Fibroblast of the aortic adventitia (primary cell): Measurements from ENCODE around the gene OR51G1. TPM values are rescaled to one million over a fixed set of nuclear protein-coding genes. Genes with fewer than 3 reads are reported as not detected.

Experiments used
- DNase-seq: peaks from one replicate; pipeline ENCODE4 v3.0.0-alpha.2; 2010; ENCODE audit warnings: low read depth
- H3K4me3 ChIP-seq: 2 replicates; pipeline ENCODE4 v1.5.1; 2011; ENCODE audit warnings: low read depth, mild to moderate bottlenecking, control low read depth, low read length, moderate library complexity
- CTCF ChIP-seq: IDR thresholded peaks from 2 replicates; pipeline ENCODE4 v1.5.1; 2011; ENCODE audit warnings: mild to moderate bottlenecking, low read length, control low read depth, inconsistent platforms; ENCODE audit not compliant: insufficient read depth
- total RNA-seq: library from RNA; depleted of rRNA; stranded (reverse); fragments of >200 nt; gene quantifications from 2 replicates; pipeline ENCODE4 v1.2.3, GENCODE V29; 2012; ENCODE audit warnings: low replicate concordance

The OR51G1 gene
- total RNA-seq, 1 donor: not detected

GRCh38 chr11:4881860-4882500 lies 42.2 kb downstream of the OR51G1 start, which contains the start of gene OR51T1:
TSS of gene OR51T1 (plus strand) at chr11:4881900. CDS start at chr11:4881900, 0 bp downstream.
- no peak for TF ChIP-seq CTCF
- no peak for DNase-seq
- H3K4me3 ChIP-seq: no peak within 1 kb of the TSS

DNA sequence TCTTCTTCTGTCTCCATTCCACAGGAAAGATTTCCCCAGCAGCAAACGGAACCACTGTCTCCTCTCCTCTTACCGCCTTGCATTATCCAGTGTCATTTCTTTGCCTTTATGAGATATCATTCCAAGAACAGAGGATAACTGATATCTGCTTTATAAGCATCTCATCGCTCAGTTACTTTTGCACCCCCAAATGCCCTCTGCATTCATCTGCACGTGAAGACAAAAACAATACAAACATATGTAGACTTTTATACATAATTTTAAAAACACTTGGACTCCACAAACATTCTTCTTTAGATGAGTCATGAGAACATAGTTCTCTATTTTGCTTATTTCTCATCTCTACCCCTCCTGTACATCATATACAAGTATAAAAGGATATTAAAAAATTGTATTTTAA lies 43.0 kb downstream of the OR51G1 start:
- DNase-seq: no peak
- TF ChIP-seq CTCF: no peak
- H3K4me3 ChIP-seq: no peak overlapping the region

Other genes with a start within 250 kb of the OR51G1 start
- gene OR51E2, start 226.5 kb downstream of the OR51G1 start, total RNA-seq: not detected in 2 replicates
- not detected in 2 replicates for gene MMP26, start 219.6 kb downstream of the OR51G1 start, total RNA-seq
- gene OR51F1, start 154.4 kb downstream of the OR51G1 start, total RNA-seq: not detected in 2 replicates
- gene OR52R1, start 120.0 kb downstream of the OR51G1 start, total RNA-seq: not detected in 2 replicates
- not detected in 2 replicates for gene OR51F2, start 103.0 kb downstream of the OR51G1 start, total RNA-seq
- not detected in 2 replicates for gene OR51S1, start 75.1 kb downstream of the OR51G1 start, total RNA-seq
- not detected in 2 replicates for gene OR51T1, start 42.4 kb downstream of the OR51G1 start, total RNA-seq
- gene OR51A7, start 20.6 kb downstream of the OR51G1 start, total RNA-seq: not detected in 2 replicates
- gene OR51G2, start 5.0 kb downstream of the OR51G1 start, total RNA-seq: not detected in 2 replicates
- not detected in 2 replicates for gene OR51A4, start 23.3 kb upstream of the OR51G1 start, total RNA-seq
- not detected in 2 replicates for gene OR51A2, start 31.4 kb upstream of the OR51G1 start, total RNA-seq
- gene OR51L1, start 70.5 kb upstream of the OR51G1 start, total RNA-seq: 0.33 TPM in 1 of 2 replicates, not detected in the other
- not detected in 2 replicates for gene OR52J3, start 122.2 kb upstream of the OR51G1 start, total RNA-seq
- not detected in 2 replicates for gene OR52E2, start 135.3 kb upstream of the OR51G1 start, total RNA-seq
- not detected in 2 replicates for gene OR52E1, start 145.2 kb upstream of the OR51G1 start, total RNA-seq
- gene OR52A5, start 214.0 kb upstream of the OR51G1 start, total RNA-seq: not detected in 2 replicates
- gene OR52A1, start 230.4 kb upstream of the OR51G1 start, total RNA-seq: not detected in 2 replicates